Occipital lobe (tissue), 2 donors: ENCODE measurements around the gene MMP17. TPM values are rescaled to one million over a fixed set of nuclear protein-coding genes. Genes with fewer than 3 reads are reported as not detected.
"Not testable (repeated sequence)": the region's sequence is repeated elsewhere in the genome, so short reads cannot be mapped to it uniquely, and the experiment has no call there.

ENCODE experiments used
- DNase-seq: peaks from one replicate; lab custom pipeline; 2025; lab: John Stamatoyannopoulos, UW
- total RNA-seq: library from RNA; depleted of rRNA; stranded (reverse); fragments of >200 nt; gene quantifications from one replicate; pipeline ENCODE4 v1.2.3, GENCODE V29; 2014

Gene MMP17
- total RNA-seq, 1 donor from 2014 or later, result 25.9 TPM

GRCh38 chr12:131862994-131863710, 35.0 kb downstream of the MMP17 start:
- DNase-seq, result no peak

GRCh38 chr12:131863711-131864396, 35.7 kb downstream of the MMP17 start:
- no peak for DNase-seq

- DNase-seq, result no peak
Observed at GRCh38 chr12:131864469-131864868, 36.3 kb downstream of the MMP17 start.

- no peak for DNase-seq
Observed at GRCh38 chr12:131865180-131865875, 37.1 kb downstream of the MMP17 start.

- no peak for DNase-seq
Observed at GRCh38 chr12:131867471-131867870, 39.3 kb downstream of the MMP17 start.

GRCh38 chr12:131867891-131868675, 39.9 kb downstream of the MMP17 start:
- DNase-seq, result no peak

GRCh38 chr12:131869871-131870418, 41.8 kb downstream of the MMP17 start:
- DNase-seq, result no peak

- no peak for DNase-seq
Observed at GRCh38 chr12:131871677-131872076, 43.5 kb downstream of the MMP17 start.

GRCh38 chr12:131872154-131873051, 44.2 kb downstream of the MMP17 start:
- no peak for DNase-seq

- DNase-seq, result no peak
Observed at GRCh38 chr12:131873293-131873692, 45.1 kb downstream of the MMP17 start.

GRCh38 chr12:131874972-131875371, 46.8 kb downstream of the MMP17 start:
- DNase-seq, result not testable (repeated sequence)

- not testable (repeated sequence) for DNase-seq
Observed at GRCh38 chr12:131877216-131877615, 49.0 kb downstream of the MMP17 start.

GRCh38 chr12:131878436-131878835, 50.2 kb downstream of the MMP17 start:
- DNase-seq, result not testable (repeated sequence)

GRCh38 chr12:131882804-131883520, 54.8 kb downstream of the MMP17 start:
- no peak for DNase-seq

GRCh38 chr12:131883521-131883900, 55.3 kb downstream of the MMP17 start:
- no peak for DNase-seq

GRCh38 chr12:131885076-131885475, 56.9 kb downstream of the MMP17 start:
- not testable (repeated sequence) for DNase-seq

- DNase-seq, result no peak
Observed at GRCh38 chr12:131885543-131886057, 57.4 kb downstream of the MMP17 start.

- DNase-seq, result not testable (repeated sequence)
Observed at GRCh38 chr12:131891722-131892121, 63.5 kb downstream of the MMP17 start.
